Measurements from ENCODE around the gene COMMD6.

Gene COMMD6

DNA sequence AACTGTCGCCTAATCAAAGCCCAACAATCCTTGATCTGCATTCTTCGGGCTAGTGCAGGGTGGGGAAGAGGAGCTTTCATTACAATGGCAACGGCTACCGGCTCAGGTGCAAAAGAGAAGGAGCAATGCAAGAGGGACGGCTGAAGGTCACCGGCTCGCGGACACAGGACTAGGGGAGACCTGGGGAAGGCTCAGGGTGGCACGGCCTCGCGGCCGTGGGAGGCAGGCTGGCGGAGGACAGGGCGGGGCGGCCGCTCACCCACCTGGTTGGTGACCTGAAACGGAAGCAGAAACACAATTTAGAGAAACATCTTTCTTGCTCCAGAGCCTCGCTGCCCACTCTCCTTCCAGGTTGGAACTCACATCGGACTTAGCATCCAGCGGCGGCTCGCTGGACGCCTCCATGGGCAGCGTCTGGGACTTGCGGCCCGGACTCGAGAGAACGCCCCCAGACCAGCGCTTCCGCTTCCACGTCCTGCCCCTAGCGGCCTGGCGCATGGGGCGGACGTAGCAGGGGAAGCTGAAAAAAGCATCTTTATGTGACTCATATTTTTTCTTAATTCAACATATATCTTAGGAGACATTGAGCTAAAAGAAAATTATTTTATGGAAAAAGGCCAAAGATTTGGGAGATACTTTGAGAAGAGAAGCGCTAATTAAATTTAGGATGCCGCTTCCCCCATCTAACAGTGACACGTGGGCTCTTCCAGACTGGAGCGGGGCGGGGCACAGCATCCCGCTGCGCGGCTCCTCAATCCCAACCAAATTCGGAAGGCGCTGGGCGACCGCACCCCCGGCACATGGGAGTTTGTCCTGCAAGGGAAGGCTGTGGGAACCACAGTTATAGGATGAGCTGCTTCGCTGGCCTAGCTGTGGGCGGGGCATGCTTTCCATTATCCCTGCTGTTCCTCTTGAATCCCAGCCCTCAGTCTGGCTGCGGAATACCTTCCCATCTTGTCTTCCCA is at the start of gene COMMD6:
Gene COMMD6, minus strand, starts transcription at position 441 of the 965 bp plus-strand sequence. Its CDS starts 36 bp downstream, at position 405.
- peak within 1 kb of the TSS; percentile 99 for H3K27ac ChIP-seq (ENCODE audit: low read depth, low read length)
- H3K4me3 ChIP-seq (ENCODE audit: low read depth, low read length), result peak within 1 kb of the TSS; percentile 99
- peak within 1 kb of the TSS; percentile 94 for H3K9ac ChIP-seq (ENCODE audit: low read length)
- peaks cover 26% of the 10 kb centered on the region for H3K36me3 ChIP-seq (ENCODE audit: control insufficient read depth, insufficient read depth, low read length)
- H3K27me3 ChIP-seq (ENCODE audit: control insufficient read depth, insufficient read depth, low read length), result no peaks in the 10 kb centered on the region
- peaks cover 2% of the 10 kb centered on the region for H3K9me3 ChIP-seq (ENCODE audit: control insufficient read depth, insufficient read depth, low read depth, low read length)
- 0 out of 2 replicates have a peak, but pooled peaks cover 8% of the 10 kb centered on the region for H3K4me1 ChIP-seq (ENCODE audit: control insufficient read depth, insufficient read depth, low read length)

GRCh38 chr13:75585153-75585552 is 47.5 kb upstream of the COMMD6 start:
- no peaks in the 10 kb centered on the region for H3K27me3 ChIP-seq (ENCODE audit: control insufficient read depth, insufficient read depth, low read length)
- H3K4me1 ChIP-seq (ENCODE audit: control insufficient read depth, insufficient read depth, low read length), result peaks cover 4% of the 10 kb centered on the region; the same call in 1 of the 2 replicates
- no peak overlapping the region for H3K4me3 ChIP-seq (ENCODE audit: low read depth, low read length)
- H3K9ac ChIP-seq (ENCODE audit: low read length), result no peak overlapping the region
- no peak overlapping the region for H3K27ac ChIP-seq (ENCODE audit: low read depth, low read length)
- 0 out of 2 replicates have a peak, but pooled peaks cover 11% of the 10 kb centered on the region for H3K9me3 ChIP-seq (ENCODE audit: control insufficient read depth, insufficient read depth, low read depth, low read length)
- H3K36me3 ChIP-seq (ENCODE audit: control insufficient read depth, insufficient read depth, low read length), result peaks cover 18% of the 10 kb centered on the region

DNA sequence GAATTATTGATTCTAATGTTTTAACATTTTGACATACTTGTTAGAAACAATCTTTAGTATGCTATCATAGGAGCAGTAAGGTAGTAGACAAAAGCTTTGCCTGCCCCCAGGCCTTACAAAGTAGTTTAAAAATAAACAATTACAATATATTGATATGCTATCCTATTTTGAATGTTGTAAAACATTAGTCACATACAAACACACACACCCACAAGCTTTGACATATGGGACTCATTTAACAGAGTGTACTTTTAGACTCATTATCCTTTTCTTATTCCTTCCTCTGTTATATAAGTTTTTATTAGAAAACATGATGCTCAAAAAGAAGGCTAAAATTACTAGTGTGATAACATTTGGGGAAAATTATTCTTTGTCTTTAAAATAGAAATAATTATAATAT is 45.5 kb upstream of the COMMD6 start:
- Histone ChIP-seq H3K36me3 (ENCODE audit: control insufficient read depth, insufficient read depth, low read length) (peaks cover 13% of the 10 kb centered on the region), H3K9me3 (ENCODE audit: control insufficient read depth, insufficient read depth, low read depth, low read length) (0 out of 2 replicates have a peak, but pooled peaks cover 11% of the 10 kb centered on the region)

DNA sequence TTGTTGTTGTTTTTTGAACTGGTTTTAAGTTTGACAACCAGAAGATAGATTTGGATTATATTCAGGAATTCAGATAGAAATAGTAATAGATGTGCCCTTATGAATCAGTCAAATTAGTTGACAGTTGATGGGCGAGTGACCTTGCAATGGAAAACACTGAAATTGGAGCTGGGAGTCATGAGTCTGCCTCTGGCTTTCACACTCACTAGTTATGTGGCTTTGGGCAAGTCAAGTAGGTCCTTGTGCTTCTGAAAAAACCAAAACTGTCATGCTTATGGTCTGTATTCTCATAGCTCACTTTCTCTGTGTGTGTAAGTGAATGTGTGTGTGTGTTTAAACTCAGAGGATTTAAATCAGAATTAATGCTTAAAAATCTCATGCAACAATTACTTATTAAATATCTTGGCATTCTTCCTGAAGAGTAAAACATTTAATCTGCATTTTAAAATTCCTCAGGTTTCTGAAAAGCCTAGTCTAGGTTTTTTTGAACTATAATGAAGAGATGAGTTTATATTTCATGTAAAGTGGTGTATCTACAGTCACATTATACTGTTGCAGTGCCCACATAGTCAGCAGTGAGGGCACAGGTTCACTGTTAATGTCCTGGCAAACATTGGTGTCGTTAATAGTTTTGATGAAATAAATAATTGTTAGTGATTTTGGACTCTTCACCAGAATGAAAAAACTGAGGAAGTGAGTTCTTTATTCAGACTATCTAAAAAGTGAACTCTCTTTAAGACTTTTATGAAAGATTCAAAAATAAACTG is 44.4 kb upstream of the COMMD6 start:
- Histone ChIP-seq H3K27ac (ENCODE audit: low read depth, low read length) (no peak overlapping the region), H3K9ac (ENCODE audit: low read length) (no peak overlapping the region), H3K36me3 (ENCODE audit: control insufficient read depth, insufficient read depth, low read length) (peaks cover 13% of the 10 kb centered on the region), H3K27me3 (ENCODE audit: control insufficient read depth, insufficient read depth, low read length) (no peaks in the 10 kb centered on the region), H3K4me3 (ENCODE audit: low read depth, low read length) (no peak overlapping the region), H3K4me1 (ENCODE audit: control insufficient read depth, insufficient read depth, low read length) (no peaks in the 10 kb centered on the region), H3K9me3 (ENCODE audit: control insufficient read depth, insufficient read depth, low read depth, low read length) (0 out of 2 replicates have a peak, but pooled peaks cover 11% of the 10 kb centered on the region)

More for the DNA sequence above, 45.5 kb upstream of the COMMD6 start:
- Histone ChIP-seq H3K4me3 (ENCODE audit: low read depth, low read length) (no peak overlapping the region), H3K27me3 (ENCODE audit: control insufficient read depth, insufficient read depth, low read length) (no peaks in the 10 kb centered on the region), H3K27ac (ENCODE audit: low read depth, low read length) (no peak overlapping the region), H3K9ac (ENCODE audit: low read length) (no peak overlapping the region), H3K4me1 (ENCODE audit: control insufficient read depth, insufficient read depth, low read length) (peaks cover 4% of the 10 kb centered on the region; the same call in 1 of the 2 replicates)

- H3K9me3 ChIP-seq (ENCODE audit: control insufficient read depth, insufficient read depth, low read depth, low read length), result 0 out of 2 replicates have a peak, but pooled peaks cover 8% of the 10 kb centered on the region
- peaks cover 19% of the 10 kb centered on the region for H3K36me3 ChIP-seq (ENCODE audit: control insufficient read depth, insufficient read depth, low read length)
- H3K4me1 ChIP-seq (ENCODE audit: control insufficient read depth, insufficient read depth, low read length), result no peaks in the 10 kb centered on the region
- H3K9ac ChIP-seq (ENCODE audit: low read length), result no peak overlapping the region
- no peak overlapping the region for H3K27ac ChIP-seq (ENCODE audit: low read depth, low read length)
- no peak overlapping the region for H3K4me3 ChIP-seq (ENCODE audit: low read depth, low read length)
- no peaks in the 10 kb centered on the region for H3K27me3 ChIP-seq (ENCODE audit: control insufficient read depth, insufficient read depth, low read length)
Observed at GRCh38 chr13:75579529-75579928, 41.9 kb upstream of the COMMD6 start.

GRCh38 chr13:75569576-75569975 is 31.9 kb upstream of the COMMD6 start:
- Histone ChIP-seq H3K4me1 (ENCODE audit: control insufficient read depth, insufficient read depth, low read length) (no peaks in the 10 kb centered on the region), H3K9me3 (ENCODE audit: control insufficient read depth, insufficient read depth, low read depth, low read length) (no peaks in the 10 kb centered on the region), H3K9ac (ENCODE audit: low read length) (no peak overlapping the region), H3K36me3 (ENCODE audit: control insufficient read depth, insufficient read depth, low read length) (peaks cover 39% of the 10 kb centered on the region), H3K27ac (ENCODE audit: low read depth, low read length) (0 out of 2 replicates have a peak overlapping the region, but pooled peaks have one; percentile 18), H3K4me3 (ENCODE audit: low read depth, low read length) (no peak overlapping the region), H3K27me3 (ENCODE audit: control insufficient read depth, insufficient read depth, low read length) (no peaks in the 10 kb centered on the region)

GRCh38 chr13:75566658-75567057 is 29.0 kb upstream of the COMMD6 start:
- Histone ChIP-seq H3K9ac (ENCODE audit: low read length) (no peak overlapping the region), H3K4me1 (ENCODE audit: control insufficient read depth, insufficient read depth, low read length) (no peaks in the 10 kb centered on the region), H3K9me3 (ENCODE audit: control insufficient read depth, insufficient read depth, low read depth, low read length) (no peaks in the 10 kb centered on the region), H3K4me3 (ENCODE audit: low read depth, low read length) (no peak overlapping the region), H3K27me3 (ENCODE audit: control insufficient read depth, insufficient read depth, low read length) (no peaks in the 10 kb centered on the region), H3K27ac (ENCODE audit: low read depth, low read length) (no peak overlapping the region), H3K36me3 (ENCODE audit: control insufficient read depth, insufficient read depth, low read length) (peaks cover 27% of the 10 kb centered on the region)

DNA sequence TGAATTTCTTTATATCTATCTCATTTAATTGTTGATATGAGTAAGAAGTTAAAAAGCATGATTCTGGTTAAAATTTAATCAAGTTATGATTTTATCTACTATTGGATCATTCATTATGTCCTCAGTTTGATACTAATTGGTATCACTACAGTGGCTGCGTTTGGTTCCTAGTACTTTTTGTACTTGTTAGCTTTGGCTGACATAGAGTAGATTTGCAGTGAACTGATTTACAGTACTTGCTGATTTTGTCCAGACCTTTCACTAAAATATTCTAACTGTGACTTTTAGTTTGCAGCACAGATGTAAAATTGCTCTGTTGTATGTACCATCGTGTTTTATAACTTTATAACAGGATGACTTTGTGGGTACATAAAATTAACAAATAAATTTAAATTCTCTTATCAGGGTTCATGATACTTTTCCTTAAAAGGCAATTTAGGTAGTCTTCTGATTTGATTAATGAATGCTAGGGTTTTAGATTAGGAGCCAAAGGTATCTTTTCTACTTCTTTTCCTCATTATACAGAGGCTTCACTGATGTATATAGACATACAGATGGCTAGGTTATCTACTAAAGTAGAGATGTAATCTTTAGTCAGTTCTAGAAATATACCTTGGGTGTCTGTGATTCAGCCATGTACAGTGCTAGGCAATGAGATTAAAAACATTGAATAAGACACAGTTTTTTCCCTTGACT is 20.7 kb upstream of the COMMD6 start:
- no peaks in the 10 kb centered on the region for H3K4me1 ChIP-seq (ENCODE audit: control insufficient read depth, insufficient read depth, low read length)
- H3K4me3 ChIP-seq (ENCODE audit: low read depth, low read length), result no peak overlapping the region
- H3K27ac ChIP-seq (ENCODE audit: low read depth, low read length), result no peak overlapping the region
- peaks cover 22% of the 10 kb centered on the region for H3K36me3 ChIP-seq (ENCODE audit: control insufficient read depth, insufficient read depth, low read length)
- no peak overlapping the region for H3K9ac ChIP-seq (ENCODE audit: low read length)
- H3K27me3 ChIP-seq (ENCODE audit: control insufficient read depth, insufficient read depth, low read length), result no peaks in the 10 kb centered on the region
- H3K9me3 ChIP-seq (ENCODE audit: control insufficient read depth, insufficient read depth, low read depth, low read length), result no peaks in the 10 kb centered on the region

- Histone ChIP-seq H3K9me3 (ENCODE audit: control insufficient read depth, insufficient read depth, low read depth, low read length) (no peaks in the 10 kb centered on the region), H3K4me3 (ENCODE audit: low read depth, low read length) (no peak overlapping the region), H3K36me3 (ENCODE audit: control insufficient read depth, insufficient read depth, low read length) (peaks cover 18% of the 10 kb centered on the region), H3K4me1 (ENCODE audit: control insufficient read depth, insufficient read depth, low read length) (no peaks in the 10 kb centered on the region), H3K27ac (ENCODE audit: low read depth, low read length) (no peak overlapping the region), H3K9ac (ENCODE audit: low read length) (no peak overlapping the region), H3K27me3 (ENCODE audit: control insufficient read depth, insufficient read depth, low read length) (no peaks in the 10 kb centered on the region)
Observed at GRCh38 chr13:75556961-75557360, 19.3 kb upstream of the COMMD6 start.

GRCh38 chr13:75555836-75556235 is 18.2 kb upstream of the COMMD6 start:
- no peak overlapping the region for H3K4me3 ChIP-seq (ENCODE audit: low read depth, low read length)

More at GRCh38 chr13:75555836-75556235, 18.2 kb upstream of the COMMD6 start:
- 0 out of 2 replicates have a peak, but pooled peaks cover under 1% of the 10 kb centered on the region for H3K4me1 ChIP-seq (ENCODE audit: control insufficient read depth, insufficient read depth, low read length)
- H3K9ac ChIP-seq (ENCODE audit: low read length), result no peak overlapping the region
- H3K27ac ChIP-seq (ENCODE audit: low read depth, low read length), result no peak overlapping the region
- H3K27me3 ChIP-seq (ENCODE audit: control insufficient read depth, insufficient read depth, low read length), result no peaks in the 10 kb centered on the region
- no peaks in the 10 kb centered on the region for H3K9me3 ChIP-seq (ENCODE audit: control insufficient read depth, insufficient read depth, low read depth, low read length)
- H3K36me3 ChIP-seq (ENCODE audit: control insufficient read depth, insufficient read depth, low read length), result peaks cover 18% of the 10 kb centered on the region

Measured in HUES6 (cell line).